HG03342 (cell line): ENCODE results near the gene KRABD2.
"Not testable (repeated sequence)": the region's sequence is repeated elsewhere in the genome, so short reads cannot be mapped to it uniquely, and the experiment has no call there.

Experiments used
- ATAC-seq: cut with Tn5 transposase; IDR thresholded peaks from one replicate; pipeline ENCODE4 v1.9.1; 2021; ENCODE audit warnings: mild to moderate bottlenecking, moderate library complexity; ENCODE audit not compliant: unreplicated experiment

The KRABD2 gene

GRCh38 chr17:8365143-8365542 lies 11.4 kb downstream of the KRABD2 start:
- ATAC-seq: no peak

GRCh38 chr17:8362651-8363332 lies 13.7 kb downstream of the KRABD2 start:
- ATAC-seq: no peak

GRCh38 chr17:8360751-8361150 lies 15.8 kb downstream of the KRABD2 start:
- no peak for ATAC-seq

- ATAC-seq: no peak
Observed at GRCh38 chr17:8360260-8360659, 16.2 kb downstream of the KRABD2 start.

- no peak for ATAC-seq
Observed at GRCh38 chr17:8359769-8360168, 16.7 kb downstream of the KRABD2 start.

GRCh38 chr17:8357910-8358309 lies 18.6 kb downstream of the KRABD2 start:
- ATAC-seq: no peak

GRCh38 chr17:8354236-8354635 lies 22.3 kb downstream of the KRABD2 start:
- no peak for ATAC-seq

- no peak for ATAC-seq
Observed at GRCh38 chr17:8353736-8354135, 22.8 kb downstream of the KRABD2 start.

GRCh38 chr17:8350339-8350738 lies 26.2 kb downstream of the KRABD2 start:
- ATAC-seq: no peak

GRCh38 chr17:8347001-8347400 lies 29.5 kb downstream of the KRABD2 start:
- ATAC-seq: not testable (repeated sequence)

GRCh38 chr17:8345951-8346665 lies 30.4 kb downstream of the KRABD2 start:
- no peak for ATAC-seq

GRCh38 chr17:8345052-8345690 lies 31.3 kb downstream of the KRABD2 start:
- ATAC-seq: no peak

GRCh38 chr17:8341456-8341855 lies 35.0 kb downstream of the KRABD2 start:
- no peak for ATAC-seq

GRCh38 chr17:8339540-8339939 lies 37.0 kb downstream of the KRABD2 start, which contains the start of gene ODF4:
Gene ODF4 (plus strand): TSS chr17:8339840. CDS start chr17:8340052, 212 bp downstream.
- ATAC-seq: no peak

GRCh38 chr17:8338753-8339140 lies 37.8 kb downstream of the KRABD2 start:
- ATAC-seq: no peak

- no peak for ATAC-seq
Observed at GRCh38 chr17:8337802-8338752, 38.4 kb downstream of the KRABD2 start.

GRCh38 chr17:8333281-8333680 lies 43.2 kb downstream of the KRABD2 start:
- ATAC-seq: no peak

- ATAC-seq: no peak
Observed at GRCh38 chr17:8332688-8333087, 43.8 kb downstream of the KRABD2 start.

GRCh38 chr17:8332128-8332527 lies 44.4 kb downstream of the KRABD2 start:
- ATAC-seq: no peak

- no peak for ATAC-seq
Observed at GRCh38 chr17:8327303-8327649, 49.2 kb downstream of the KRABD2 start.
